Panc1 (cell line): ENCODE measurements around the gene PPP1R18. TPM values are rescaled to one million over a fixed set of nuclear protein-coding genes. Genes with fewer than 3 reads are reported as not detected.
A peak's percentile ranks its signal among the peaks of the same experiment; 100 is the strongest.

Source experiments
- ATAC-seq: fragments of 200-7000 bp; cut with Tn5 transposase; 2 replicates; pipeline ENCODE4 v1.9.1; 2020; ENCODE audit warnings: mild to moderate bottlenecking, moderate library complexity
- BruUV-seq: library from RNA; stranded (reverse); fragments of 400-500 nt; replicated peaks from 2 replicates; lab custom pipeline; 2021; lab: Mats Ljungman, UMichigan
- CTCF ChIA-PET: fragments of 300-600 bp; sonication (Branson Sonifier 250); formaldehyde crosslinking; loops from one replicate; lab custom pipeline; 2022; ENCODE audit warnings: antibody characterized with exemption; lab: Charles Lee
- POLR2A ChIA-PET: fragments of 300-600 bp; sonication (Branson Sonifier 250); formaldehyde crosslinking; loops from one replicate; lab custom pipeline; 2022; ENCODE audit warnings: antibody characterized with exemption; lab: Charles Lee
- DNase-seq: peaks from one replicate; pipeline ENCODE4 v3.0.0-alpha.2; 2010; ENCODE audit warnings: low read depth, low spot score
- H3K27ac ChIP-seq: 2 replicates; pipeline ENCODE4 v1.5.1; 2011; ENCODE audit warnings: mild to moderate bottlenecking, low read length, inconsistent platforms
- H3K27me3 ChIP-seq: fragments of 200-500 bp; sonication (Bioruptor generic); 2 replicates; pipeline ENCODE4 v1.6.0; 2014; ENCODE audit warnings: low read length, inconsistent platforms; ENCODE audit not compliant: control insufficient read depth, insufficient read depth
- H3K36me3 ChIP-seq: fragments of 200-500 bp; sonication (Bioruptor generic); 2 replicates; pipeline ENCODE4 v1.5.1; 2014; ENCODE audit warnings: inconsistent platforms, mild to moderate bottlenecking, low read length, moderate library complexity; ENCODE audit not compliant: control insufficient read depth, insufficient read depth
- H3K4me1 ChIP-seq: 2 replicates; pipeline ENCODE4 v1.5.1; 2011; ENCODE audit warnings: inconsistent platforms, mild to moderate bottlenecking, low read length, moderate library complexity; ENCODE audit not compliant: control insufficient read depth, insufficient read depth
- H3K4me3 ChIP-seq, 2 experiments: 2 replicates each; pipeline ENCODE4 v1.5.1; 2011 to 2012; ENCODE audit warnings: low read depth in 2 of 2, low read length in 2 of 2, mild to moderate bottlenecking in 2 of 2, inconsistent platforms in 1 of 2, moderate library complexity in 1 of 2
- H3K9me3 ChIP-seq: fragments of 200-500 bp; sonication (Bioruptor generic); 2 replicates; pipeline ENCODE4 v1.5.1; 2014; ENCODE audit warnings: low read depth, mild to moderate bottlenecking, inconsistent platforms, low read length, moderate library complexity; ENCODE audit not compliant: control insufficient read depth, insufficient read depth
- POLR2AphosphoS5 ChIP-seq: IDR thresholded peaks from 2 replicates; pipeline ENCODE4 v1.6.1; 2012; ENCODE audit warnings: mild to moderate bottlenecking, low read depth, low read length, moderate library complexity
- SIN3A ChIP-seq: IDR thresholded peaks from 2 replicates; pipeline ENCODE4 v1.6.1; 2012; ENCODE audit warnings: low read depth, mild to moderate bottlenecking, low read length, moderate library complexity, borderline replicate concordance; ENCODE audit not compliant: insufficient read depth
- TCF7L2 ChIP-seq: IDR thresholded peaks from 2 replicates; pipeline ENCODE4 v1.6.1; 2011; ENCODE audit warnings: mild to moderate bottlenecking, low read depth, low read length, inconsistent platforms
- in situ Hi-C: cut with HindIII; loops from 2 replicates; pipeline ENCODE4 v1.10.0; 2016; ENCODE audit warnings: low sequenced_read_pairs, low pct_unique_long_range_greater_than_20kb
- intact Hi-C: fragments of 100-400 bp; cut with micrococcal nuclease; formaldehyde crosslinking; loops from one replicate; pipeline ENCODE4 v1.10.0; 2022; ENCODE audit not compliant: unreplicated experiment
- total RNA-seq: library from RNA; stranded (reverse); gene quantifications from one replicate; pipeline ENCODE4 v1.2.1, GENCODE V29; 2021; ENCODE audit not compliant: unreplicated experiment
- TF ChIP-seq, protein P1 (sequence below): fragments of 450-650 bp; IDR thresholded peaks from 2 replicates; pipeline ENCODE4 v1.5.1; 2017; ENCODE audit warnings: mild to moderate bottlenecking
- TF ChIP-seq, protein P2 (sequence below), 2 experiments: IDR thresholded peaks; 2 replicates each; pipeline ENCODE4 v1.6.1; 2011 to 2012; ENCODE audit warnings: low read depth in 2 of 2, control low read depth in 1 of 2, low read length in 1 of 2, mild to moderate bottlenecking in 1 of 2, moderate library complexity in 1 of 2; ENCODE audit not compliant: insufficient read depth in 1 of 2

The PPP1R18 gene
- total RNA-seq, 1 experiment from 2014 or later: 55.3 TPM

DNA sequence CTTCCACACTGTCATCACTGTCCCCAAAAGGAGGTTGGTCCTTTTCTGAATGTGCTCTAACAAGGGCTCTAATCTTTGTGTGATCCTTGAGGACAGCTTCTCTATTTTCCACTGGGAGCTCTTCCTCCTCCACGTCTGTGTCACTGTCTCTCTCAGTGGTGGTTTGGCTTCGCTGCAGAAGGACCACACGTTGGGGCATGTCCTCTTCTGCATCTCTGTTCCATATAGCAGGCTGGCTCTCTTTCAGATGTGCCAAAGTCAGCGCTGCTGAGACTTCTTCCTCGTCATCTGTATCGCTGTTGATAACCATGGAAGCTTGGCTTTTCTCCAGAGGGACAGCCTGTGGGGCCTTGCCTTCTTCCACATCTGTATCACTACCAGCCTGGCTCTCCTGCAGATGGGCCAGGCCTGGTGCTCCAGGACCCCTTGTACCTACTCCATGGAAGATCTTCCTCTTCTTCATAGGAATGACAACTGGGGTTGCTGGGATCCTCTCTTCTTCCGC, 26.0 kb upstream of the PPP1R18 start:
- TF ChIP-seq TCF7L2 (no peak), POLR2AphosphoS5 (no peak), SIN3A (no peak)
- TF ChIP-seq, protein P1, sequence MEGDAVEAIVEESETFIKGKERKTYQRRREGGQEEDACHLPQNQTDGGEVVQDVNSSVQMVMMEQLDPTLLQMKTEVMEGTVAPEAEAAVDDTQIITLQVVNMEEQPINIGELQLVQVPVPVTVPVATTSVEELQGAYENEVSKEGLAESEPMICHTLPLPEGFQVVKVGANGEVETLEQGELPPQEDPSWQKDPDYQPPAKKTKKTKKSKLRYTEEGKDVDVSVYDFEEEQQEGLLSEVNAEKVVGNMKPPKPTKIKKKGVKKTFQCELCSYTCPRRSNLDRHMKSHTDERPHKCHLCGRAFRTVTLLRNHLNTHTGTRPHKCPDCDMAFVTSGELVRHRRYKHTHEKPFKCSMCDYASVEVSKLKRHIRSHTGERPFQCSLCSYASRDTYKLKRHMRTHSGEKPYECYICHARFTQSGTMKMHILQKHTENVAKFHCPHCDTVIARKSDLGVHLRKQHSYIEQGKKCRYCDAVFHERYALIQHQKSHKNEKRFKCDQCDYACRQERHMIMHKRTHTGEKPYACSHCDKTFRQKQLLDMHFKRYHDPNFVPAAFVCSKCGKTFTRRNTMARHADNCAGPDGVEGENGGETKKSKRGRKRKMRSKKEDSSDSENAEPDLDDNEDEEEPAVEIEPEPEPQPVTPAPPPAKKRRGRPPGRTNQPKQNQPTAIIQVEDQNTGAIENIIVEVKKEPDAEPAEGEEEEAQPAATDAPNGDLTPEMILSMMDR: no peak
- TF ChIP-seq, protein P2, sequence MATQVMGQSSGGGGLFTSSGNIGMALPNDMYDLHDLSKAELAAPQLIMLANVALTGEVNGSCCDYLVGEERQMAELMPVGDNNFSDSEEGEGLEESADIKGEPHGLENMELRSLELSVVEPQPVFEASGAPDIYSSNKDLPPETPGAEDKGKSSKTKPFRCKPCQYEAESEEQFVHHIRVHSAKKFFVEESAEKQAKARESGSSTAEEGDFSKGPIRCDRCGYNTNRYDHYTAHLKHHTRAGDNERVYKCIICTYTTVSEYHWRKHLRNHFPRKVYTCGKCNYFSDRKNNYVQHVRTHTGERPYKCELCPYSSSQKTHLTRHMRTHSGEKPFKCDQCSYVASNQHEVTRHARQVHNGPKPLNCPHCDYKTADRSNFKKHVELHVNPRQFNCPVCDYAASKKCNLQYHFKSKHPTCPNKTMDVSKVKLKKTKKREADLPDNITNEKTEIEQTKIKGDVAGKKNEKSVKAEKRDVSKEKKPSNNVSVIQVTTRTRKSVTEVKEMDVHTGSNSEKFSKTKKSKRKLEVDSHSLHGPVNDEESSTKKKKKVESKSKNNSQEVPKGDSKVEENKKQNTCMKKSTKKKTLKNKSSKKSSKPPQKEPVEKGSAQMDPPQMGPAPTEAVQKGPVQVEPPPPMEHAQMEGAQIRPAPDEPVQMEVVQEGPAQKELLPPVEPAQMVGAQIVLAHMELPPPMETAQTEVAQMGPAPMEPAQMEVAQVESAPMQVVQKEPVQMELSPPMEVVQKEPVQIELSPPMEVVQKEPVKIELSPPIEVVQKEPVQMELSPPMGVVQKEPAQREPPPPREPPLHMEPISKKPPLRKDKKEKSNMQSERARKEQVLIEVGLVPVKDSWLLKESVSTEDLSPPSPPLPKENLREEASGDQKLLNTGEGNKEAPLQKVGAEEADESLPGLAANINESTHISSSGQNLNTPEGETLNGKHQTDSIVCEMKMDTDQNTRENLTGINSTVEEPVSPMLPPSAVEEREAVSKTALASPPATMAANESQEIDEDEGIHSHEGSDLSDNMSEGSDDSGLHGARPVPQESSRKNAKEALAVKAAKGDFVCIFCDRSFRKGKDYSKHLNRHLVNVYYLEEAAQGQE (IDR thresholded peaks at IDR 0.05; ENCODE audit: insufficient read depth in 1 of 2, low read depth in 2 of 2, low read length in 1 of 2): no peak
- ChIA-PET CTCF (no interaction called here), POLR2A (no interaction called here)
- intact Hi-C loops (no loop called here), in situ Hi-C loops (no loop called here)
- H3K36me3 ChIP-seq: peaks cover 3% of the 10 kb centered on the region; the same call in 1 of the 2 replicates
- H3K27ac ChIP-seq: no peak overlapping the region
- H3K4me3 ChIP-seq: no peak overlapping the region
- H3K27me3 ChIP-seq: no peaks in the 10 kb centered on the region
- TSS peak; percentile 35 for BruUV-seq
- peaks cover 8% of the 10 kb centered on the region for H3K4me1 ChIP-seq
- no peaks in the 10 kb centered on the region for H3K9me3 ChIP-seq
- no peak for ATAC-seq
- no peak for DNase-seq

DNA sequence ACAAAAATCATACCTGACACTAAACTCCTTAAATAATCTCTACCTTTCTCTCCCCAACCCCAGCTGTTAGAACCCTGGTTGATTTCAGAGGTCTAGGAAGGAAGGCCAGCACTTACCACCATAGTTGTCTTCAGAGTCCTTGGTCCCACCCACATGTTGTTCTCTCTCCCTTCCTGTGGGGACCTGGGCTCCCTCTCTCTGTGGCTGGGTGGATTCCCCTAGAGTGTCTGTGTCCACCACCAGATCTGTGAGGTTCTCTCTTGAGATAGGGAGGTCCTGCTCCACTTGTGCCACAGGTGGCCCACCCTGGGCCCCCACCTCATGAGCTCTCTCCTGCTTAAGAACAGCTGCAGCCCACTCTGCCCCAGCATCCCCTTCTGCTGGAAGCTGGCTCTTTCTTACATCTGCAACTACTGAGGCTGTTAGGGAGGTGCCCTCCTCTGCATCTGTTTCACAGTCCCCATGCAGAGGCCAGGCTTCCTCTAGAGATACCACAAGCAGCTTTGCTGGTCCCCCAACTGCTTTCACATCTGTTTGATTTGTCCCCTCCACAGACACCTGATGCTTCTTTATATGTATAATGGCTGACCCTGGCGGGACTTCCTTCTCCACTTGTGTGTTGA, 25.4 kb upstream of the PPP1R18 start:
- Histone ChIP-seq H3K27ac (no peak overlapping the region), H3K36me3 (peaks cover 3% of the 10 kb centered on the region; the same call in 1 of the 2 replicates), H3K9me3 (no peaks in the 10 kb centered on the region), H3K4me3 (no peak overlapping the region), H3K27me3 (no peaks in the 10 kb centered on the region), H3K4me1 (peaks cover 14% of the 10 kb centered on the region)
- in situ Hi-C loops (no loop called here), intact Hi-C loops (no loop called here)
- no peak for ATAC-seq
- TF ChIP-seq POLR2AphosphoS5: no peak
- no peak for TF ChIP-seq TCF7L2
- TF ChIP-seq, protein P2 (IDR thresholded peaks at IDR 0.05; ENCODE audit: insufficient read depth in 1 of 2, low read depth in 2 of 2, low read length in 1 of 2): no peak
- TF ChIP-seq, protein P1: no peak
- TF ChIP-seq SIN3A: no peak
- ChIA-PET POLR2A (no interaction called here), CTCF (no interaction called here)
- no TSS peak for BruUV-seq
- no peak for DNase-seq
